ENCODE measurements around the gene C2orf76.

GRCh38 chr2:119319593-119319992, 47.0 kb downstream of the C2orf76 start:
- TF ChIP-seq ZNF8 (CRISPR knock-in tag; IDR thresholded peaks at IDR 0.05), result no peak
- TF ChIP-seq CSDC2 (CRISPR knock-in tag; IDR thresholded peaks at IDR 0.05), result no peak
- TF ChIP-seq ZFP30 (CRISPR knock-in tag; IDR thresholded peaks at IDR 0.05), result no peak
- TF ChIP-seq ARNTL (CRISPR knock-in tag; IDR thresholded peaks at IDR 0.05; ENCODE audit: borderline replicate concordance, low read depth), result no peak
- no peak for TF ChIP-seq GLIS3 (CRISPR knock-in tag; IDR thresholded peaks at IDR 0.05)
- TF ChIP-seq OSR1 (CRISPR knock-in tag; IDR thresholded peaks at IDR 0.05), result no peak
- TF ChIP-seq, protein P1, sequence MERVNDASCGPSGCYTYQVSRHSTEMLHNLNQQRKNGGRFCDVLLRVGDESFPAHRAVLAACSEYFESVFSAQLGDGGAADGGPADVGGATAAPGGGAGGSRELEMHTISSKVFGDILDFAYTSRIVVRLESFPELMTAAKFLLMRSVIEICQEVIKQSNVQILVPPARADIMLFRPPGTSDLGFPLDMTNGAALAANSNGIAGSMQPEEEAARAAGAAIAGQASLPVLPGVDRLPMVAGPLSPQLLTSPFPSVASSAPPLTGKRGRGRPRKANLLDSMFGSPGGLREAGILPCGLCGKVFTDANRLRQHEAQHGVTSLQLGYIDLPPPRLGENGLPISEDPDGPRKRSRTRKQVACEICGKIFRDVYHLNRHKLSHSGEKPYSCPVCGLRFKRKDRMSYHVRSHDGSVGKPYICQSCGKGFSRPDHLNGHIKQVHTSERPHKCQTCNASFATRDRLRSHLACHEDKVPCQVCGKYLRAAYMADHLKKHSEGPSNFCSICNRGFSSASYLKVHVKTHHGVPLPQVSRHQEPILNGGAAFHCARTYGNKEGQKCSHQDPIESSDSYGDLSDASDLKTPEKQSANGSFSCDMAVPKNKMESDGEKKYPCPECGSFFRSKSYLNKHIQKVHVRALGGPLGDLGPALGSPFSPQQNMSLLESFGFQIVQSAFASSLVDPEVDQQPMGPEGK (CRISPR knock-in tag; IDR thresholded peaks at IDR 0.05; ENCODE audit: borderline replicate concordance), result no peak
- TF ChIP-seq ZFP3 (CRISPR knock-in tag; IDR thresholded peaks at IDR 0.05), result no peak
- TF ChIP-seq, protein P2, sequence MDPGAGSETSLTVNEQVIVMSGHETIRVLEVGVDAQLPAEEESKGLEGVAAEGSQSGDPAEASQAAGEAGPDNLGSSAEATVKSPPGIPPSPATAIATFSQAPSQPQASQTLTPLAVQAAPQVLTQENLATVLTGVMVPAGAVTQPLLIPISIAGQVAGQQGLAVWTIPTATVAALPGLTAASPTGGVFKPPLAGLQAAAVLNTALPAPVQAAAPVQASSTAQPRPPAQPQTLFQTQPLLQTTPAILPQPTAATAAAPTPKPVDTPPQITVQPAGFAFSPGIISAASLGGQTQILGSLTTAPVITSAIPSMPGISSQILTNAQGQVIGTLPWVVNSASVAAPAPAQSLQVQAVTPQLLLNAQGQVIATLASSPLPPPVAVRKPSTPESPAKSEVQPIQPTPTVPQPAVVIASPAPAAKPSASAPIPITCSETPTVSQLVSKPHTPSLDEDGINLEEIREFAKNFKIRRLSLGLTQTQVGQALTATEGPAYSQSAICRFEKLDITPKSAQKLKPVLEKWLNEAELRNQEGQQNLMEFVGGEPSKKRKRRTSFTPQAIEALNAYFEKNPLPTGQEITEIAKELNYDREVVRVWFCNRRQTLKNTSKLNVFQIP (CRISPR knock-in tag; IDR thresholded peaks at IDR 0.05; ENCODE audit: borderline replicate concordance, low read depth), result no peak
- no peak for TF ChIP-seq TOX (CRISPR knock-in tag; IDR thresholded peaks at IDR 0.05; ENCODE audit: borderline replicate concordance)
- TF ChIP-seq CREB5 (CRISPR knock-in tag; IDR thresholded peaks at IDR 0.05; ENCODE audit: low read depth), result no peak
- no peak for TF ChIP-seq ZNF565 (CRISPR knock-in tag; conservative IDR thresholded peaks at IDR 0.05; ENCODE audit: low read depth)
